Dermis microvascular lymphatic vessel endothelial cell (primary cell): ENCODE measurements around the gene CREB1. TPM values are rescaled to one million over a fixed set of nuclear protein-coding genes. Genes with fewer than 3 reads are reported as not detected.

Experiments
- total RNA-seq: library from RNA; depleted of rRNA; stranded (reverse); fragments of >200 nt; gene quantifications from 2 replicates; pipeline ENCODE4 v1.2.1, GENCODE V29; 2014

CREB1 gene
- total RNA-seq, 1 donor from 2014 or later = 29.7 TPM

Other genes with a start within 250 kb of the CREB1 start
- gene METTL21A, start 95.4 kb downstream of the CREB1 start, total RNA-seq = 17.4 and 17.6 TPM in 2 replicates
- gene CCNYL1, start 181.7 kb downstream of the CREB1 start, total RNA-seq = 18.1 and 27.3 TPM in 2 replicates
- gene FZD5, start 239.9 kb downstream of the CREB1 start, total RNA-seq = 1.7 and 2.5 TPM in 2 replicates